Smooth muscle cell of the pulmonary artery (primary cell): Measurements from ENCODE around the gene BORCS5. TPM values are rescaled to one million over a fixed set of nuclear protein-coding genes. Genes with fewer than 3 reads are reported as not detected.

Experiments used
- total RNA-seq: library from RNA; depleted of rRNA; stranded (reverse); fragments of >200 nt; gene quantifications from 2 replicates; pipeline ENCODE4 v1.2.3, GENCODE V29; 2014

BORCS5 gene
- 12.8 and 14.8 TPM in 2 replicates for total RNA-seq

DNA sequence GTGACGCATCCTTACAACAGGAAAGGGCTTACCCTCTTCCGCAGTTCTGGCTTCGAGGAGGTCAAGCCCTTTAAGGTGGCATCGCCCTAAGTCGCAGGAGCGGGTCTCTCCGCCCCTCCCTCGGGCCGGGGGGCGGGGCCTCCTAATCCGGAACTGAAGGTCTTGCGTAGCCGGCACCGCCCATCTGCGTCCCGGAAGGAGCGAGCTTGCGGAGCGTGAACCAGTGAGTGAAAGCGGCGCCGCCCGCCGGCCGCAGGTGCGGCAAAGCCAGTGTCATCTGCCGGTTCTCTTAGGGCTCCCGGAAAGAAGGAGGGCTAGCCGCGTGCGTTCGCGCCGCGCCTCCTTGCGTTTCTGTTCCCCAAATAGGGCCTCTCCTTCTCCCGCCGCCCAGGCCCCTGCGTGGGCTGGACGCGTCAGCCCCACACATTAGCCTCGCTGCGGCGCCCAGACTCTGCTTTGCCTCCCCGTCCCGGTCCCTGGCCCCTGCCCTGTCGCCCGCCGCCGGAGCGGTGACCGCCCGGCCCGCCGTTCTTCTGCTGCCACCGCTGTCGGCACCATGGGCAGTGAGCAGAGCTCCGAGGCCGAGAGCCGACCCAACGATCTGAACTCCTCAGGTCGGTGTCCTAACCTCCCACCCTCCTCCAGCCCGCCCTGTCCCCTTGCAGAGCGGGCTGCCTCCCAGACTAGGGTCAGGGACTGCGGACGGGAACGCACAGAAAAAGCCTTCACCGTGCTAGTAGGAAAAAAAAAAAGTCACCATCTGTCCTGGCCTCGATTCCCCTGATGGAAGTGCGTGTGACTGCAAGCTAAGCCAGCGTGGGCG, at the start of gene BORCS5:
Gene BORCS5, plus strand, starts transcription at position 183 of the 823 bp plus-strand sequence. Its CDS starts 374 bp downstream, at position 557.

DNA sequence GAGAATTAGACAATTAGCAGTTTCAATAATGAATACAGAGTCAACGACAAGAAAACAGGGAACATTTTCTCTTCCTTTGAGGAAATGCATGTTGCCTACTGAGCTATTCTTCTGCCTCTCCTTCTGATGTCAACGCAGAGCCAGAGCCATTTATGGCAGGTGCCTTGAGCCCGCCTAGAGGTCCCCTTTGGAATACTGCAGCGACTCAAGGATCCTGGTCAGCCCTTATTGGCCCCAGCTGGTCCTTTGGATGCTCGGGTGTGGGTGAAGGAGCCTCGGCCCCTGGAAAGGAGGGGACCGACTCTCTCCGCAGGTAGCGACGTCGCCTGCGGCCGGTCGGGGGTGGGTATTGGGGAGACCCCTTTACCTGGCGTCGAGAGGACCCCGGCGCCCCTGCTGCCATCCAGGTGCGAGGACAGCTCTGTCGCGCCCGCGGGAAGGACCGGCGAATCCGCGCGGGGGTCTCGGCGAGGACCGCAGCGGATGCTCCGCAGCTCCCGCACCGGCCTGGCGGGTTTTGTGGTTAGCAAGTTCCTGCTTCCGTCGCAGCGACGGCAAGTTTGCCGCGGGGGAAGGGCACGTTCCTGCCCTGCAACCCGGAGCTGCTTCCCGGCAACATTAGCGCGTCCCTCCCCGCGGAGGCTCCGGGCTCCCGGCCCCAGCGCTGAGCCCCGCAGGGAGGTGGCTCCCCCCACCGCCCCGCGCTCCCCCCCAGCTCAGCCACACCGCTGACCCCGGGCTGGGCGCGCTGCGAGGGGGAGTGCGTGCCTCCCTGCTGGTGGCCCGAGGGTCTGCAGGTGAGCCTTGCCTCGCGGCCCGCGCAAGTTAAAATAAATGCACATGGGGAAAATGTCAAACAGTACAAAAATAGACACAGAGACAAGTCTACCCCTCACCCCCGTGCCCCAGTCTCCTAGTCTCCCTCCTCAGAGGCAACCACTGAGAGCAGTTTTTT, 6.9 kb upstream of the BORCS5 start, which contains the start of gene MANSC1:
Gene MANSC1, minus strand, starts transcription at position 532 of the 955 bp plus-strand sequence. CDS start 6,928 bp downstream, outside the sequence.

Other genes starting within 250 kb of the BORCS5 start
- gene LRP6, start 90.0 kb upstream of the BORCS5 start, total RNA-seq, result 56.1 and 78.6 TPM in 2 replicates
- 3.9 and 4.6 TPM in 2 replicates for gene MANSC1, start 6.8 kb upstream of the BORCS5 start, total RNA-seq
- 5.7 and 6.6 TPM in 2 replicates for gene DUSP16, start 205.8 kb downstream of the BORCS5 start, total RNA-seq